Stimulated activated naive CD4-positive, alpha-beta T cell (primary cell): ENCODE results near the gene MGLL.

Source experiments
- DNase-seq, 6 experiments: peaks; one replicate each; lab custom pipeline; 2025; lab: John Stamatoyannopoulos, UW

Gene MGLL

GRCh38 chr3:127835993-127836882 is 13.9 kb upstream of the MGLL start:
- no peak for DNase-seq

GRCh38 chr3:127834771-127835170 is 12.5 kb upstream of the MGLL start:
- no peak for DNase-seq

- no peak for DNase-seq
Observed at GRCh38 chr3:127833281-127834032, 11.1 kb upstream of the MGLL start.

- DNase-seq = no peak
Observed at GRCh38 chr3:127831723-127832172, 9.4 kb upstream of the MGLL start.

GRCh38 chr3:127829537-127829936 is 7.2 kb upstream of the MGLL start:
- no peak for DNase-seq

DNA sequence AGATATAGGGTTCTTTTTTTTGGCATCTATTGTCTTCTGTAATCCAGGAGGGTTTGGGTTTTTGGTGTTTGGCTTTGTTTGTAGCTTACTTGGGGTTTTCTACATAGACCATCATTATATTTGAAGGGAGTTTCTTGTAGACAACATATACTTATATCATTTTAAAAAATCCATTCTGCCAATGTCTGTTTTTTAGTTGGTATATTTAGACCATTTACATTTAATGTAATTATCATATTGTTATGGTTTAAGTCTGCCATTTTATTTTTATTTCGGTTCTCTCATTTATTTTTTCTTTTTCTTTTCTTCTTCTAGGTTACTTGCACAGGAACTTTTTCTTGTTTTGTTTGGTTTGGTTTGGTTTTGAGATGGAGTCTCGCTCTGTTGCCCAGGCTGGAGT is 5.5 kb upstream of the MGLL start:
- DNase-seq = no peak

- DNase-seq = no peak
Observed at GRCh38 chr3:127825756-127826155, 3.4 kb upstream of the MGLL start.

- DNase-seq = no peak
Observed at GRCh38 chr3:127824151-127824825, 2.0 kb upstream of the MGLL start.

DNA sequence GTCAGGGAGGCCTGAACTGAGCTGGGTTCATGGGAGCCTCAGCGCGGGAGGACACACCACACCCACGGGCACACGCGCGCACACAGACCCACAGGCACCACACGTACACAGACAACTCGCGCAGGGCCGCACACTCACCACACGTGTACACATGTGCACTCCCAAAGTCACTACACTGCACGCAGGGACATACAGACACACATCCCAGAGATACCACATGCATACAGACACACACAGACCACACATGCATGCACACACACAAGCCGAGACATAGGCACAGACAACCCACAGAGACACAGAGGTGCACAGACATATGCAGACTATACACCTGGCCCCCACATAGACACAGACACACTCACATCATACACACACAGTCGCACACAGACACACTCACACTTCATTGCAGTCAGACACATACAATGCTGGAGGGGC is 1.1 kb upstream of the MGLL start:
- no peak for DNase-seq

GRCh38 chr3:127822682-127823425 is 539 bp upstream of the MGLL start:
- no peak for DNase-seq

DNA sequence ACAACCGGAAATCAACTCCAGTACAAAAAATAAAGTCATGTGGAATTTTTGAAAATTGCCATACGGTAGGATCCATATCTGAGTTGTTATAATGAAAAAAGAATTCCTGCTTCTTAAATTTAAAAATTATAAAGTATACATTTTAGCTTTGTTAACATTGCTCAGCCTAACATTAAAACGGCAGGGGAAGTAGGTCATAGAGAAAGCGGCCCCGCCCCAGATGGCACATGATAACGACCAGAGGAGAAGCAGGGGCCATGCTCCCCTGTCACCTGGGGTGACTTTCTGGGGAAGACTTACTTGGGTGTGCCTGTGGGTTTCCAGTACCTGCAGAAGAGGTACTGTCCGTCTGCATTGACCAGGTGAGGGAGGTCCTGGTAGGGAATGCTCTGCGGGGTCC is 921 bp downstream of the MGLL start:
- no peak for DNase-seq

GRCh38 chr3:127820826-127821313 is 1.4 kb downstream of the MGLL start:
- DNase-seq = no peak

DNA sequence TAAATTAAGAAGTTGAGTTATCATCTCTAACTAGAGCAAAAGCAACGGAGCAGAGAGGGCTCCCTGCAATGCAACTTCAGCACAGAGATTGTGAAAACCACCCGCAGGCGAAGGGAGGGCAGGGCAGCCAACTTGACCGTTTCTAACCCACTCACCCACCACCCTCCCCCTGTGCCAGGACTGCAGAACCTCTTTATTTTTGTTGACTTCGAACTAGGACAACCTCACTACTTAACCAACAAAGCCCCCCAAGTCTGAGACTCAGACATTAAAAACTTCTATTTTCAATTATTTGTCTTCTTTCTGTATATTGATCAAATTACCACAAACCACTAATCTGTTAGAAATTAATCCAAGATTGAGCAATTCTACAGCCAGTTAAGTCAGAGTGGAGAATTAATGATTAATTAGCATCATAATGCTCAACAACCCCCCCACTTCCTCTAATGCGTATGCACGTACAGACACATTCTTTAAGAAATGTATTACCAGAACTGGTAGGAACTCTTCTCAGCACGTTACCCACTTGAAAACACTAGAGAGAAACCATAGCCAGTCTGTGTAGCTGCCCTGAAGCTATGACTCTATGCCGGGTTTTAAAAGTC is 2.0 kb downstream of the MGLL start:
- DNase-seq = no peak

DNA sequence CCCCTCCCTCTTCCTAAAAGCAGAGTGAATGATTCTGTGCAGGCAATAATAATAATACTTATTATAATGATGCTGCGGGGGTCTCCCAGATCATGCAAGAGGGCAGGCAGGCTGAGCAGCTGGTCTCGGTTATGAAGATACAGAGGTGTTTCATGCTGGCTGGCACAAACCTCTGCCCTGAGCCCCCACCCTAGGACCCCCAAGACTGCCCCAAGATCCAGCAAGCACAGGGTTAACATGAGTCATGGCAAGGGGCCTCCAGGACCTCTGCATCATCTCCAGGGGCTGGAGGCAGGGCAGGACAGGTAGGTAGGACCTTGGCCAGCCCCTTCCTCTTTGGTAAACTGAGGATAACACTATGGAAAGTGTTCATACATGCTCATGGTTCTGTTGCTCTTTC is 2.7 kb downstream of the MGLL start:
- DNase-seq = no peak

GRCh38 chr3:127819086-127819485 is 3.2 kb downstream of the MGLL start:
- DNase-seq = no peak

- DNase-seq = no peak
Observed at GRCh38 chr3:127817406-127817841, 4.9 kb downstream of the MGLL start.

GRCh38 chr3:127816783-127817405 is 5.4 kb downstream of the MGLL start:
- no peak for DNase-seq

DNA sequence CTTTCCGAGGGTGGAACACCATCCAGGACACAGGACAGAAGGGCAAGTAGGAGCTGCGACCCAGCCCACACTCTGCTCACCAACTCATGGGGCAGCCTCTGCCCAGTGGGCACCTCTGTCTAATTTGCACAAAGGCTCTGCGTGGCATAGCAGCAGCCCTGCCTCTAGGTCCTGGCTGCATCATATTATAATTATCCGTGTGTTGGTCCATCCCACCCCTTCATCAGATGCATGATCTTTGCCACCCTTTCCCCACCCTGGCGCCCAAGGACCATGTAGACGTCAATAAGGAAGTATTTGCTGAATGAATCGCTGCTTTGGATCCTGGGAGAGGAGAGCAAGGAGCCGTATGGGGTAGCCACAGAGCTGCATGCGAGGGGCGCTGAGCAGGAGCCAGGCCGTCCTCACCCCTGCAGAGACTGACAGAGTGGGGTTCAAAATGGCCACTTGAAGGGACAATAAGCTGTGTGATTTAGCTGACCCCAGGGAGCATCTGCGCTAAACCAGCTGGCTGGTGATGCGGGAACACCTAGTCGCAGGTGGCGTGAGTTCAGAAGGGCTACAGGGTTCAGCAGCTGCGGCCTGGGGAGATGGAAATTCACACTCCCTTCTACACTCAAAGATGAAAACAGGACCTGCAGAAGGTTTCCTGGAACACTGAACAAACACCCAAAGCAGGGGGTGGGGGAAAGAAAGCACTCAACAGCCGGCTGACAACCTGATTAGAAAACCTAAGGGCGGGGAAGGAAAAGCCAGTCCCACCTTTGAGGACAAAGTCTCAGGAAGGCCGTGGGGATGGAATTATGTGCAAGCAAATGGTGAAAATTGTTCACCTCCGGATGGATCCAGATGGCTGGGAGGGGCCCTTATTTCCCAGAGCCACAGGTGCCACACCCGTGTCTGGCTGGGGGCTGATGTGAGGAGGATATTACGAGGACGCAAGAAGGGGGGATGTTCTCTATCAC is 6.4 kb downstream of the MGLL start:
- no peak for DNase-seq

DNA sequence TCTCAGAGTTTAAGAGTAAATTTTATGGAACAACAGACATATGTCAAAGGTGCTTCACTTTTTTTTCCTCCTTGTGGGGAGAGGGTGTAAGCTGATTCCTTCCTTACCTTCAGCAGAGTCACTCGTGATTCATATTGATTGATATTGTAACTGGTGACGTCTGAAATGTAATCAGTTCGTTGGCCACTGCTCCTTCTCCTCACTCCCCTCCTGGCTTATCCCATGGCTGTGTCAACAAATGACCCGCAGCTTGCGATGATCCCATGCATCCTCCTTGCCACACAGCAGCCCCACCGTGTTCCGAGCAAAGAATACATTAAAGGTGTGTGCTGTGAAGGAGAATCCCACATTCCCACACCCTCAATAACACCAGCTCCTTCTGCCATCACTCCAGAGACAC is 7.3 kb downstream of the MGLL start:
- no peak for DNase-seq
